Muscle layer of duodenum (tissue), 2 donors: Measurements from ENCODE around the gene INPP5D.
"Not testable (repeated sequence)": the region's sequence is repeated elsewhere in the genome, so short reads cannot be mapped to it uniquely, and the experiment has no call there.

Experiments
- H3K27ac ChIP-seq: one replicate; pipeline ENCODE4 v1.7.0; 2013; ENCODE audit warnings: mild to moderate bottlenecking, low read length
- H3K27me3 ChIP-seq: one replicate; pipeline ENCODE4 v1.7.0; 2013; ENCODE audit warnings: low read depth, mild to moderate bottlenecking, control low read depth, low read length
- H3K36me3 ChIP-seq, 2 donors: one replicate each; pipeline ENCODE4 v1.7.0; 2013; ENCODE audit warnings: low read length in 2 of 2, control low read depth in 1 of 2, mild to moderate bottlenecking in 1 of 2; ENCODE audit not compliant: insufficient read depth in 2 of 2, control insufficient read depth in 1 of 2
- H3K4me1 ChIP-seq, 2 donors: one replicate each; pipeline ENCODE4 v1.7.0; 2013; ENCODE audit warnings: low read length in 2 of 2, mild to moderate bottlenecking in 2 of 2, control low read depth in 1 of 2, moderate library complexity in 1 of 2; ENCODE audit not compliant: insufficient read depth in 2 of 2, control insufficient read depth in 1 of 2
- H3K4me3 ChIP-seq, 2 donors: one replicate each; pipeline ENCODE4 v1.7.0; 2013; ENCODE audit warnings: low read length in 2 of 2, low read depth in 1 of 2, mild to moderate bottlenecking in 1 of 2
- H3K9me3 ChIP-seq, 2 donors: one replicate each; pipeline ENCODE4 v1.7.0; 2013; ENCODE audit warnings: low read length in 2 of 2, control low read depth in 1 of 2, mild to moderate bottlenecking in 1 of 2; ENCODE audit not compliant: control insufficient read depth in 1 of 2
- donor health status: healthy.

Gene INPP5D

GRCh38 chr2:233091595-233092375 is 31.6 kb downstream of the INPP5D start:
- Histone ChIP-seq H3K27ac (no peak overlapping the region), H3K4me3 (no peak overlapping the region), H3K36me3 (no peaks in the 10 kb centered on the region), H3K27me3 (no peaks in the 10 kb centered on the region), H3K4me1 (no peaks in the 10 kb centered on the region), H3K9me3 (no peaks in the 10 kb centered on the region)

- Histone ChIP-seq H3K4me1 (no peaks in the 10 kb centered on the region), H3K27me3 (no peaks in the 10 kb centered on the region), H3K27ac (no peak overlapping the region)
These were observed 32.5 kb downstream of the INPP5D start for GRCh38 chr2:233092432-233093165.

DNA sequence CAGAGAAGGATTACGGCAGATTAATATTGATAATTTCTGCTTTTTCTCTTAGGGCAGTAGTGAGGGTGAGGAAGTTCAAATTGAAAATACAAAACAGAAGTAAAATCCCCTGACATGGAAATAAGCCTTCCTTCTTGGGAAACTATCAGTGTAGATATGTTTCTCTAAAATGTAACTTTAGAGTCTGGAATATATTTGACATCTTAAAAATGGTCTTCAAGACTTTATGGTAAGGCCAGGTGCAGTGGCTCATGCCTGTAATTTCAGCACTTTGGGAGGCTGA is 33.0 kb downstream of the INPP5D start:
- Histone ChIP-seq H3K36me3 (no peaks in the 10 kb centered on the region), H3K4me3 (no peak overlapping the region), H3K27me3 (no peaks in the 10 kb centered on the region), H3K9me3 (no peaks in the 10 kb centered on the region), H3K27ac (no peak overlapping the region), H3K4me1 (no peaks in the 10 kb centered on the region)

More at GRCh38 chr2:233092432-233093165, 32.5 kb downstream of the INPP5D start:
- Histone ChIP-seq H3K36me3 (no peaks in the 10 kb centered on the region), H3K9me3 (no peaks in the 10 kb centered on the region), H3K4me3 (no peak overlapping the region)

DNA sequence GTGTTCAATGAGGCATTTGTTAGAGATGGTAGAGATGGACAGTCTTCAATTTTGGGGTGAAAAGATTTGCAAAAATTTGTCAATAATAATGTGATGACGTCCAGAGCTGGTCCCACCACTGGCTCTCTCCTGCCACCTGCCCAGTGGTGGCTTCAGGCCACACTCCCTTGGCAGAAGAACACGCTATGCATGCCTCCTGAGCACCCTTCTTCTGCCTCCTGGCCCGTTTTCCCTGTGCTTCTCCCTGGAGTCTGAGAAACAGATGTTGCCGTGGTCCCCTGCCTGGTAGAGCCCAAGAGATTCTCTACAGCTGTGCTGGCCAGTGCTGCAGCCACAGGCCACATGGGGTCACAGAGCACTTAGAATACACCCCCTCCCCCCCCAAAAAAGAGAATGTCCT is 33.6 kb downstream of the INPP5D start:
- no peak overlapping the region for H3K27ac ChIP-seq
- H3K4me1 ChIP-seq: no peaks in the 10 kb centered on the region
- no peaks in the 10 kb centered on the region for H3K9me3 ChIP-seq
- H3K4me3 ChIP-seq: no peak overlapping the region
- H3K27me3 ChIP-seq: no peaks in the 10 kb centered on the region
- no peaks in the 10 kb centered on the region for H3K36me3 ChIP-seq

- H3K27me3 ChIP-seq: no peaks in the 10 kb centered on the region
- H3K4me1 ChIP-seq: no peaks in the 10 kb centered on the region
- H3K36me3 ChIP-seq: no peaks in the 10 kb centered on the region
- no peak overlapping the region for H3K27ac ChIP-seq
- no peak overlapping the region for H3K4me3 ChIP-seq
- H3K9me3 ChIP-seq: no peaks in the 10 kb centered on the region
These were observed 34.5 kb downstream of the INPP5D start for GRCh38 chr2:233094614-233095013.

- Histone ChIP-seq H3K36me3 (no peaks in the 10 kb centered on the region), H3K9me3 (no peaks in the 10 kb centered on the region), H3K27ac (no peak overlapping the region), H3K4me3 (no peak overlapping the region), H3K4me1 (no peaks in the 10 kb centered on the region), H3K27me3 (no peaks in the 10 kb centered on the region)
These were observed 35.9 kb downstream of the INPP5D start for GRCh38 chr2:233096006-233096405.

DNA sequence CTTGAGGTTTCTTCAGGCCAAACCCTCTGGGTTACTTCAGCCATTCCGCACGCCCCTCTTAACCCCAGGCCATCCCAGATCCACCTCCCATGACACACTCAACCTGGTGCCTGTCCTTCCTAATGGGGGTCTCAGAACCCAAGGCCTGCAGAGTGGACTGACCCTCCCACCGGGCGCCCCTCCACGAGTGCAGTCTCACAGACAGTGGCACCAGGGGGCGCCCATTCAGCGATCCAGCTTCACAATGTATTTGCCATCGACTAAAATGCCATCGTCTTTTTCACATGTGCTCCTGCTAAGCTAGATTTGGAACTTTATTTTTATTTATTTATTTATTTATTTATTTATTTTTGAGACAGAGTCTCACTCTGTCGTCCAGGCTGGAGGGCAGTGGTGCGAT is 38.5 kb downstream of the INPP5D start:
- no peak overlapping the region for H3K27ac ChIP-seq
- no peaks in the 10 kb centered on the region for H3K4me1 ChIP-seq
- no peaks in the 10 kb centered on the region for H3K27me3 ChIP-seq
- no peaks in the 10 kb centered on the region for H3K9me3 ChIP-seq
- H3K4me3 ChIP-seq: no peak overlapping the region
- H3K36me3 ChIP-seq: no peaks in the 10 kb centered on the region

DNA sequence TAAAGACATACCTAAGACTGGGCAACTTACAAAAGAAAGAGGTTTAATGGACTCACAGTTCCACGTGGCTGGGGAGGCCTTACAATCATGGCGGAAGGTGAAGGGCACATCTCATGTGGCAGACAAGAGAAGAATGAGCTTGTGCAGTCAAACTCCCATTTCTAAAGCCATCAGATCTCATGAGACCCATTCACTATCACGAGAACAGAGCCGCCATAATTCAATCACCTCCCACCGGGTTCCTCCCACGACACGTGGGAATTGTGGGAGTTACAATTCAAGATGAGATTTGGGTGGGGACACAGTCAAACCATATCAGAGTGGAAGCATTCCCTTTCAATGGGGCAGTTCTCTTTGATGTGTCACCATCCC is 39.7 kb downstream of the INPP5D start:
- H3K4me1 ChIP-seq, H3K9me3 ChIP-seq, H3K27me3 ChIP-seq, H3K27ac ChIP-seq, H3K36me3 ChIP-seq, H3K4me3 ChIP-seq: not testable (repeated sequence)

DNA sequence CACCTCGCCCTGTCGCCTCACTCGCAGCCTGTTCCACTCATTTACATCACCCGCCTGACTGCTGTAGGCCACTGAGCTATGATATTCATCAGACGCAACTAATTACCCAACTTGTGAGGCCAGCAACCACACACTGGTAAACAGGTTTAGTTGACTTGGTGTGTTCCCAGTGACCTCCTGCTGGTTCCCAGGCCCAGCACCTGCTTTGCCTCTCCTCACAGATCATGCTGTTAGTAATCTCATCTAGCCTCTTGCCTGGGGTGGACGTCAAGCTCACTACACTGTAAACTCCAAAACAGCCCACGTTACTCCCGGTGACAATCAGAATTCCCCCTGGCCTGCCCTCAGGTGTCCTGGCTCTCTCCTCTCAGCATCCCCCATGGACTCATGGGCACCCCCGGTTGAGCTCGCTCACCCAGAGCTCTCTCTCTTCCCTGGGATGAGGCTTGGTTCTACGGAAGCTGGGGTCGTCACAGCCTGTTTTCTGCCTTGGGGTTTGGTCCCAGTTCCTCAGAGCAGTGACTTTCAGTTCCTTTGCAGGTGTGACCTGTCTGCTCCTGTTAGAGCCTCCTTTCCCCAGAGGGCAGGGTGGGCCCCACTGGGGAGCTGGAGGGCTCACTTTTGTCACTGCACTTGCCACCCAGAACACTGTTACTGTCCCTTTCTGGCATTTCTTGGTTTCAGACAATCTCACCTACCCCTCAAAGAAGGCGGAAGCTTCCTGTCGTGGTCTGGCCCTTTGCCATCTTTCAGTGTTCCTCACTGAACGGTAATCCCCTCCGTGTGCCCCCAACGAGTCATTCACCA is 40.3 kb downstream of the INPP5D start:
- H3K27me3 ChIP-seq: no peaks in the 10 kb centered on the region
- H3K4me3 ChIP-seq: no peak overlapping the region
- H3K4me1 ChIP-seq: no peaks in the 10 kb centered on the region
- H3K27ac ChIP-seq: no peak overlapping the region
- H3K9me3 ChIP-seq: no peaks in the 10 kb centered on the region
- H3K36me3 ChIP-seq: no peaks in the 10 kb centered on the region

DNA sequence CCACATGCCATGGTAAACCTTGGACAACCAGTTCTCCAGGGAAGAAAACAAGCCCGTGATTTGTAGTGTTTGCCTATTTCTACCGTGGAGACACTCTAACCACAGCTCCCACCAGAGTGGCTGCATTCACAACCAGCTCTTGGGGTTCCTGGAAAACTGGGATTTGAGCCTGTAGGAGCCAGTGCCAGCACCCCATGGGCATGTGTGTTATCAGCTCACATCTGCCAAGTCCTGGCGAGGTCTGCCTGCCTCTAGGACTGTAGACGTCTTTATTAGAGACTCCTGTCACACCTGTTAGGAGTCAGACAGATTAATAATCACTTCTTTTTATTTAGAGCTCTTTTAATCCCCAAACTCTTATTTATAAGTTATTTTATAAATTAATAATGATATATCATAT is 41.0 kb downstream of the INPP5D start:
- H3K9me3 ChIP-seq: no peaks in the 10 kb centered on the region
- H3K36me3 ChIP-seq: no peaks in the 10 kb centered on the region
- no peak overlapping the region for H3K4me3 ChIP-seq
- H3K27ac ChIP-seq: no peak overlapping the region
- H3K27me3 ChIP-seq: no peaks in the 10 kb centered on the region
- no peaks in the 10 kb centered on the region for H3K4me1 ChIP-seq

DNA sequence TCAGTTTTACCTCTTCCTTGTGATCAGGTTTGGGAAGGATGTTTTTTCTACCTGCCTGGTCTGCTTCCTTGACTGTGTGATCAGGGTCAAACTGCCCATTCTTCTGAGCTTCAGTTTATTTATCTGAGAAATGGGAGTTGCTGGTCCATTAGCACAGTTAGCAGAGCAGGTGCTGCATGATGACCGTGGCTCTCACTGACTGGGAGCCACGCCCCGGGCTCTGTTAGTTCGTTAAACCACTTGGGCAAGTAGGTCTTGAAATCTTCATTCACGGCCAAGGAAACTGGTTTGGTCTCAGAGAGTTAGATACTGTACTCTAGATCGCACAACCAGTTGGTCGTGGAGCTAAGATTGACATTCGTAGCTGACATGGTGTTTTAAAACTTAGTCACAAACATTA is 41.7 kb downstream of the INPP5D start:
- Histone ChIP-seq H3K9me3 (no peaks in the 10 kb centered on the region), H3K36me3 (no peaks in the 10 kb centered on the region), H3K4me3 (no peak overlapping the region), H3K27me3 (no peaks in the 10 kb centered on the region), H3K27ac (no peak overlapping the region), H3K4me1 (no peaks in the 10 kb centered on the region)
